ENCODE measurements around the gene DPH7.
"Not testable (repeated sequence)": the region's sequence is repeated elsewhere in the genome, so short reads cannot be mapped to it uniquely, and the experiment has no call there.

The DPH7 gene

DNA sequence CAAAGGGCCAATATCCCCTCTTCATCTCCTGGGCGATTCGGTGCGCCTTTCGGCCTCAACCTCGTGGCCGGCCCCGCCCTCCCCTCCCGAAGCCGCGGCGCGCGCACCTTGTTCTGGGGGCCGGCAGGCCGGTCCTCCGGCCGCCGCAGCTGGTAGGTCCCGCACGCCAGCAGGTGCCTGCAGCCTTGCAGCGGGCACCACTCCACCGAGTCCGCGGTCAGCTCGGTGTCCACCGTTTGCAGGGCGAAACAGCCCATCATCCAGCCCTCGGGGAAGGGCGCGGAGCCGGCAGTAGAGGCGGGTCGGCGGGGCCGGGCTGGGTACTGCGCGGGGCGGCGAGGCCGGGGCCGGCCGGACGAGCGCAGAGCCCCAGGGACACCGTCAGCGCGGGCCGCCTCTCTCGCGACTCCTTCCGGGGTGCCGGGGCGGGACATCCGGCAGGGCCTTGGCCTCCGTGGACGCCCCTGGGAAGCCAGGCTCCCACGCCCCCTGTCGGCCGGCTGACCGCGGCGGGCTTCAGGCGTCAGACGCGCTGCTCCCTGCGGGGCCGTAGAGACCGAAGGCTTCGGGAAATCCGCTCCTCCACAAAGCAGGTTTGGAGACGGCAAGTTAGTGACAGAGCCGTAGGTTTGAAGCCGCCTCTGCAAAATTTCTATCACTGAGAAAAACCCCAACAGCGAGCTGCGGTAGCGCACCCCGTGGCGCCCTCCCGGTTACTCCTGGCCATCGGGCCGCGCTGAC, at the start of gene DPH7:
Gene DPH7, minus strand, starts transcription at position 408 of the 741 bp plus-strand sequence. Its CDS starts 148 bp downstream, at position 260.
- no peak for FAIRE-seq

DNA sequence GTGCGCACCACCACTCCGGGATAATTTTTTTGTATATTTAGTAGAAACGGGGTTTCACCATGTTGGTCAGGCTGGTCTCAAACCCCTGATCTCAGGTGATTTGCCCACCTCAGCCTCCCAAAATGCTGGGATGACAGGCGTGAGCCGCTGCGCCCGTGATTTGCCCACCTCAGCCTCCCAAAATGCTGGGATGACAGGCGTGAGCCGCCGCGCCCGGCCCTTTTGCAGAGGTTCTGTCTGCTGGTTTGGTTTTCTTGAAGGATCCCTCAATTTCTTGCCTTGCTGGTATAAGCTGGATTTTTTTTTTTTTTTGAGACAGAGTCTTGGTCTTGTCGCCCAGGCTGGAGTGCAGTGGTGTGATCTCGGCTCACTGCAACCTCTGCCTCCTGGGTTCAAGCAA, 48.7 kb upstream of the DPH7 start:
- not testable (repeated sequence) for FAIRE-seq

DNA sequence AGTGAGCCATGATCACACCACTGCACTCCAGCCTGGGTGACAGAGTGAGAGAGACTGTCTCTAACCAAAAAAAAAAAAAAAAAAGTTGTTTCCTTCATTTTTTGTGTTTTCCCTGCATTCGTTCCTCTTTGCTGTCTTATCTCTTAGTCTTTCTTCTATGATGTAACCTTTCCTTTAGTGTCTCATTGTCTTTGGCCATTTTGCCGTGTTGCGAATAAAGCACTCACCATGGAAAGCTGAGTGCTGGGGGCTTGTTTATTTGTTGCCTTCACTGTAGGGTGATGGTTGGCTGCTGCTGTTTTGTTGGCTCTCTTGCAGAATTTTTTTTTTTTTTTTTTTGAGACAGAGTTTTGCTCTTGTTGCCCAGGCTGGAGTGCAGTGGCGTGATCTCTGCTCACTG, 47.7 kb upstream of the DPH7 start:
- FAIRE-seq, result no peak

DNA sequence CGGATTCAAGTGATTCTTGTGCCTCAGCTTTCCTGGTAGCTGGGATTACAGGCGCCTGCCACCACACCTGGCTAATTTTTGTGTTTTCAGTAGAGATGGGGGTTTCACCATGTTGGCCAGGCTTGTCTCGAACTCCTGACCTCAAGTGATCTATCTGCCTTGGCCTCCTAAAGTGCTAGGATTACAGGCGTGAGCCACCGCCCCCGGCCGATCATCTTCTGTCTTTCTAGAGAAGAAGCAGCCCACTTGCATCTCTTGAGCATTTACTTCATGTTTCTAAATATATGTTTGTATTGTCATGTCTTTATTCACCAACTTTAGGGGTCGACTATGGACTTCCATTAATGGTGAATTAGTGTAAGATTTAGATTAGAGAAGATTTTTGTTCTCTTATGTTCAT, 43.5 kb upstream of the DPH7 start:
- FAIRE-seq, result not testable (repeated sequence)

DNA sequence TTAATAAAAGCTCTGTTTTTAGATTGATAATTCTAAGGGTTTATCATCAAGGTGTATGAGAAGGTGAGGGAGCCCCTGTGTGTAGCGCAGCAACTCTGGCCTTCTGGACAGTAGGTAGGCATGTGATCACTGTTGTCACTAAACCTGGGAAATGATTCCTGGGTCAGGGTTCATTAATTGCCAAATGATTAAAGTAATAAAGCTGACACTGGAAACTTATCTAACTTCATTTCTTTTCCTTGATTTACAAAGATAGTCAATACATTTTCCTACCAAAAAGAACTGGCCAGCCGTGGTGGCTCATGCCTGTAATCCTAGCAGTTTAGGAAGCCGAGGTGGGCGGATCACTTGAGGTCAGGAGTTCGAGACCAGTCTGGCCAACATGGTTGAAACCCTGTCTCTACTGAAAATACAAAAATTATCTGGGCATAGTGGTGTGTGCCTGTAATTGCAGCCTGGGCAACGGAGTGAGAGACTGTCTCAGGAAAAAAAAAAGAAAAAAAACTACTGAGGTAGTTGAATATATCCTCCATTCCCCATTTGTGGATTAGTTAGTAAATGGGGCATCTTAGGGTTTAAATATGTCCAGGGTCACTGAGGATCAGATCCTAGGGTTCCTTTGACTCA, 42.5 kb upstream of the DPH7 start:
- FAIRE-seq, result no peak

DNA sequence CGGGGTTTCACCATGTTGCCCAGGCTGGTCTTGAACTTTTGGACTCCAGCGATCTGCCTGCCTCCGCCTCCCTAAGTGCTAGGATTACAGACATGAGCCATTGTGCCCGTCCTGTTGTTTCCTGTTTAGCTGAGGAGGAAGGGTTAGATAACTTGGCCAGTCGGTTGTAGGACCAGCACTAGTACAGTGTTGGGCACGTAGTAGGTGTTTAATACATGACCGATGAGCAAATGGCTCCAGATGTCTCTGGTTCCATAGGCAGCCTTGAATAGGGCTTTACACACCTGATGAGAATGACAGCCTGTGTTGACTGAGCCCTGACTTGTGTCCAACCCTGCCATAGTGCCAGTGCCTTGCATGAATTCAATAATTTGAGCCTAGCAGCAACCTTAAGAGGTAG, 41.9 kb upstream of the DPH7 start:
- no peak for FAIRE-seq

DNA sequence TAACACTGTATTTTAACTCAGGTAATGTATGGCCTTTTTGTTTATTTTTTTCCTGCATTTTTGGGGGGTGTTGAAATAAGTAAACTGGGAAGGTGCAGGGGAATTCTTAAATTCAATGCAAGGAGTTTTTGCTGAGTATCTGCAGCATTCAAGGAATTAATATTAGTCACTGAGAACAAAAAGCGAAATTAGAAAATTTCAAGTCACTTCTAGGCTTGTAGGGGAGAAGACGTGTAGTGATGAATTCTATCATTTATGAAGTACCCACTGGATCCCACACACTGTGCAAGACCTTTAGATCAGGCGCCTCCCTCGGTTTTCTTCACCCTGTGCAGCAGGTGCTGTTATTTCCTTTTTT, 41.3 kb upstream of the DPH7 start:
- FAIRE-seq, result no peak

DNA sequence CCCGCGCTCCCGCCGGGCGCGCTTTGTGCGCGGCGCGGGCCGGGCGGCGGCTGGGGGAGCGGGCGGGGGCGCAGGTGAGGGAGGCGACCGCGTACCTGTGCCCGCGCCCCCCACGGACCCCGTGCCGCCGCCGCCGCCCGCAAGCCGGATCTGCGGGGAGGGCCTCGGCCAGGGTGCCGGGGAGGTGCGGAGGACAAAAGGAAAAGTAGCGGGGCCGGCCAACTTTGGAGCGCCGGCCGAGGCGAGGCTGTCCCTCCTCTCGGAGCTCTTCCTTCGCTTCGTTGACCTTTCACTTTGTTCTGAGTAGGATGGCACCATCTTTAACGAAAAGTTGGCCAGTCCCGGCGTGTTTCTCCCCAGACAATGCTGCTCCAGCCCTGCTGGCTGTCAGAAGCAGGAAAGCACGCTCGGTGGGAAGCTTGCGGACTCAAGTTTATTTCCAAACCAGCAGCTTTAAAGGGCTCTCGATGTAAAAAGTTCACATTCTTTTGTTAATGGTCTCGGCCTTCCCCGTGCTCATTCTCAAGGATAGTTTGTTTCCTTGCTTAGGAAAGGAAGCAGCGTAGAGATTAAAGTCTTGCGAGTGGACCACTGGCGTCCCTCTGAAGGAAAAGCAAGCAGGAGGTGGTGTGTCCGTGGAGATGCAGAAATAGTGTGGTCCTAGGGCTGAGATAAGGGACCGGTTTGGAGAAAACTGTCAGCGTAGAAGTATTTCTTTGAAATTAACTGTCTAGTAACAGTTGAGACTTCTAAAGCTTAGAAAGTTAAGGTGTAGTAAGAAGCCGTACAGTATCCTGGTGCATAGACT, 40.7 kb upstream of the DPH7 start:
- FAIRE-seq, result no peak

DNA sequence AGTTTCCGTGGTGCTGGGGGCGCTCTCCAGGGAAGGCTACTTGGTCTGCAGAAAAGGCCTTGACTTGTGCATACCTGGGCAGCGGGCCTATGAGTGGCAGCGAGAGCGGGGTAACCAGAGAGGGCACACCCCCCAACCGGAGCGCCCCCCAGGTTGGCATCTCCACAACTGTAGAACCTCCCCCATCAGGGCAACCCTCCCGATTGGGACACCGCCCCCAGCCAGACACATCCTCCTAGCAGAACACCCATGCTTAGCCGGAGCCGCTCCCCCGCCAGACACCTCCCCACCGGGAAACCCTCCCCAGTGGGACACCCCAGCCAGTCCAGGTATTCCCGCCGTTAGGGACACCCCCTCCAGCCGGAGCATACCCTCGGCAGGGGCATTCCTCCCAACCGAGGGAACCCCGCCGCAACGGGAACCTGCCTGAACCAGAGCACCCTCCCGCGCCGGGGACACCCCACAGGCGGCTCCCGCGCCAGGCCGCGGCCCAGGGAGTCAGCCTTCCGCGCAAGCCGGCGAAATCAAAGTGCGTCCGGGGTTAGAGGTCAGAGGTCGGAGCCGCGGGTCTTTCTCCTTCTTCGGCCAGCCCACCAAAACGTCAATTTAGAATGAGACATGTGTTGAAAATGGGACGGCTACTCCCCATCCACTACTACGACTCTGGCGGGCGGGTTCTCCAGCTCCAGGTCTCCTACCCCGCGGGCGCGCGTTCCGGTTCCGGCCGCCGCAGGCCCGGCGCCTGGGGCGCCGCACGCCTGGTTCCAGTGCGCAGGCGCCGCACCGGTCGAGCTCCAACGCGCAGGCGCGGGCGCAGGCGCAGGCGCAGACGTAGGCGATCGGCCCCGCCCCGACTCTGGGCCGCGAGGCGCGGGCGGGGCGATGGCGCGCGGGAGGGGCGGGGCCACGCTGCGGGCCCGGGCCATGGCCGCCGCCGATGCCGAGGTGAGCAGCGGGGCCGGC, 39.7 kb upstream of the DPH7 start, which contains the start of gene EHMT1:
Gene EHMT1, plus strand, starts transcription at position 901 of the 963 bp plus-strand sequence. Its CDS starts 24 bp downstream, at position 925.
- FAIRE-seq, result no peak

DNA sequence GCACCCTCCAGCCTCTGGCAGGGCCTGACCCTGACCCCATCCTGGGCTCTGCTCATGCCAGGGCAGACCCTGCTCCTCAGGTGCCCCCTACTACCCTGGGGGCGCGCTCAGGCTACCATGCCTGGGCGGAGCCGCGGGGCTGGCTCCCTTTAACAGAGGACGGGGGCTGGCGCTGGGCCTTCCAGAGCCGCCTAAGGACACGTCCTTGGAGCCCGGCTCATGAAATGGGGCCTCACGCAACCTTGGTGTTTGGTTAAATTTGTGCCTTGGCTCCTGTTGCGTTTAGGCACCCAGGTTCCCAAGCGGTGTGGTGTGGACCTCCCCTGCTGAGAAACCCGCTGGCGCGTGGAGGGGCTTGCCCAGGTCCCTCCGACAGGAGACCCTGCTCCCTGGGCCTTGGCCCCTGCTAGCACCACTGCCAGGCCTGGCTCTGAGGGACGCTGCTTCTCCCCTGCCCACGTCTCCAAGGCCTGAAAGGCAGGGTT, 36.7 kb upstream of the DPH7 start:
- FAIRE-seq, result no peak

DNA sequence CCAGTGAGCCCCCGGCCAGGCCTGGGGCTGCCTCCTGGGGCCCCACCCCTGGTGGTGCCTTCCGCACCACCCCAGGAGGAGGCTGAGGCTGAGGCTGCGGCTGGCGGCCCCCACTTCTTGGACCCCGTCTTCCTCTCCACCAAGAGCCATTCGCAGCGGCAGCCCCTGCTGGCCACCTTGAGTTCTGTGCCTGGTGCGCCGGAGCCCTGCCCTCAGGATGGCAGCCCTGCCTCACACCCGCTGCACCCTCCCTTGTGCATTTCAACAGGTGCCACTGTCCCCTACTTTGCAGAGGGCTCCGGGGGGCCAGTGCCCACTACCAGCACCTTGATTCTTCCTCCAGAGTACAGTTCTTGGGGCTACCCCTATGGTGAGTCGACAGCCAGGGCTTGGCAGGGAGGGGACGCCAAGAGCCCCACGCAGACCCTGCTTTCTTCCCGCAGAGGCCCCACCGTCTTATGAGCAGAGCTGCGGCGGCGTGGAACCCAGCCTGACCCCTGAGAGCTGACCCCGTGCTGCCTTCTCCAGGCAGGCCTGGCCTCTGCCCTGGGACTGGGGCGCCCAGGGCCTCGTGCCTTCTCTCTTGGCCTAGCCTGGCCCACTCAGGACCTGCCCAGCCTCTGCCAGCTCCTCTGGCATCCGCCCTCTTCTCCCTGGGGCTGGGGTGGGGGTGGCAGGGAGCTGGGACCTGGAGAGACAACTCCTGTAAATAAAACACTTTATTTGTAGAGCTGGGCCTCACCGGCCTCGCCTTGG, 36.1 kb upstream of the DPH7 start:
- no peak for FAIRE-seq

DNA sequence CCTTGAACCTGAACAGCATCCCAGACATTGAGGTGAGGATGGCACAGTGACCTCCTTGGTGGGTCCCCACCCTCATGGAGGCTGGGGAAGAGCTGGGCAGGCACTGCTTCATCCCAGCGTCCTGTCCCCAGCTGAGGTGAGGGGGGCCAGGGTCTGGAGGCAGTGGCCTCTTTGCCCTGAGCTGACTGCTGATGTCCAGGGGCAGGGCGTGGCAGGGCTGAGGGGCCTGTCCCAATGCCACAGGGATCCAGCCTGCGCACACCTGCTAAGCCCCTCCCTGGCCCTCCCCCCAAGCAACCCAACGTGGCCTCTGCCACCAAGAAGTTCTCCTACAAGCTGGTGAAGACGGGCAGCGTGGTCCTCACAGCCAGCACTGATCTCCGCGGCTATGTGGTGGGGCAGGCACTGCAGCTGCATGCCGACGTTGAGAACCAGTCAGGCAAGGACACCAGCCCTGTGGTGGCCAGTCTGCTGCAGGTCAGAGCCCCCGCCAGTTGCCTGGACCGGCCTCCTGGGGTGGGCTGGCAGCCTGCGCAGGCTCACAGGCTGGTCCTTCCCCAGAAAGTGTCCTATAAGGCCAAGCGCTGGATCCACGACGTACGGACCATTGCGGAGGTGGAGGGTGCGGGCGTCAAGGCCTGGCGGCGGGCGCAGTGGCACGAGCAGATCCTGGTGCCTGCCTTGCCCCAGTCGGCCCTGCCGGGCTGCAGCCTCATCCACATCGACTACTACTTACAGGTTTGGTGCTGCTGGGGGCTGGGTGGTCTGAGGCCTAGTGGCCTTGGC, 35.2 kb upstream of the DPH7 start:
- no peak for FAIRE-seq

DNA sequence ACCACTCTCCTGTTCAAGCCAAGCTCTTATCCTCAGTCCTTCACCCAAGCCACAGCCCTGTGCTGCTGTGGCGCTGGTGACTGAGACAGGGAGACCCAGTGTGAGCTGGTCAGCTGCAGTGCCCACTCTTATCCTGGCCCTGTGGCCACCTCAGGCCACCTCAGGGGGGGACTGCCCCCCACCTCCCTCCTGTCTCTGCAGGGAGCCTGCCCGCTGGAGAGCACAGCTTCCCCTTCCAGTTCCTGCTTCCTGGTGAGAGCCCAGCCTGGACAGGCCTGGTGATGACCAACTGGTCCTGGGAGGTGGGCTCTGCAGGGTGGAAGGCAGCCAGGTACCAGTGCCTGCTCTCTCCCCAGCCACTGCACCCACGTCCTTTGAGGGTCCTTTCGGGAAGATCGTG, 34.5 kb upstream of the DPH7 start:
- no peak for FAIRE-seq

DNA sequence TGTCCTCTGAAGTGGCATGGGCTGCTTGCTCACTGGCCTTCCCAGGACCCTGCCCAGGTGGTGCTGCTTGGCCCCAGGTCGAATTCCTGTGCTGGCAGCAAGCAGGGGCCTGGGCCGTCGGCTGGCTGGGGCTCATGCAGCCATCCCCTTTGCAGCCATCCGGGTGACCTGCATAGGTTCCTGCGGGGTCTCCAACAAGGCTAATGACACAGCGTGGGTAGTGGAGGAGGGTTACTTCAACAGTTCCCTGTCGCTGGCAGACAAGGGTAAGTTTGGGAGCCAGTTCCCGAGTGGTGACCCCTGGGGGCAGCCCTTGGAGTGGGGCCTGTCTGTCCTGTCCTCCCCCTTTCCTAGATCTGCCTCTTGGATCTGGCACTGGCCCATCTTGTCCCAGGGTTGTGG, 34.0 kb upstream of the DPH7 start:
- FAIRE-seq, result no peak

DNA sequence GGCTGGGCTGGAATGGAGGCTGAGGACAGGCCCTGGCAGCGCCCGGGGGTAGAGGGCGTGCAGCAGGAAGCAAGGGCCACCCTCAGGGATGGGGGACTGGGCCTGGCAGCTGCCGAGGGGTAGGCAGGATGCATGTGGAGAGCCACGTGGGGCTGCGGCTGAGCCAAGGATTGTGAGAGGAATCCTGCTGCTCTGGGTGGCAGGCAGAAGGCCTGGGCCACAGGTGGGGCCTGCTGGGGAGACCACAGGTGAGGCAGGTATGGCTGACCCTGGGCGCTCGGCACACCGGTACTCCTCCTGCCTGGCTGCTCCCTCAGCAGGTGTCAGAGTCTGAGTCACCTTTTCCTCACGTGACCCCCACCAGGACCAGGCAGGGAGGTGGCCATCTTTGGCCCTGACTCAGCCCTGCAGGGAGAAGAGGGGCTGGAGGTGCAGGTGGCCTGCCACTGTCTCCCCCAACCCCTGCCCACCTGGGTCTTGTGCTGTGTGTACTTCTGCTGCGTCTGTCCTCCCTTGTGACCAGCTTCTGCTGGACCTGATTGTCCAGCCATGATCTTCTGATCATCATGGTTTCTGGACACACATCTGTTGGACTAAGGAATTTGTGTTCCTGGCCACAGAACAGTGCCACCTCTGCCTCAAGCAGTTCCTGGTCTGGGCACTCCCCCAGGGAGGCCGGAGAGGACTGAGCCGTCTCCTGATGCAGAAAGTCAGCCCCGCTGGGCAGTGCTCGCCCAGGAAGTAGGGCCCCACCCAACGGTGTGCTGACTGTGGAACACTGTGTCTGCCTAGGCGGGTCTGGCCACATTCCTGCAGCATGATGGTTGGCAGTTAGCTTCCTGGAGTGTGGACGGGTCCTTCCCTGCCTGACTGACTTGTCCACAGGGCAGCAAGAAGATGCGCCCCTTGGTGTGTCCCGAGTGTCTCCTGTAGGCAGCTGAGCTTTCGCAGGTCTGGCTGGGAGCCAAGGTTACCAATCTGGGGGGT, 33.2 kb upstream of the DPH7 start:
- no peak for FAIRE-seq

DNA sequence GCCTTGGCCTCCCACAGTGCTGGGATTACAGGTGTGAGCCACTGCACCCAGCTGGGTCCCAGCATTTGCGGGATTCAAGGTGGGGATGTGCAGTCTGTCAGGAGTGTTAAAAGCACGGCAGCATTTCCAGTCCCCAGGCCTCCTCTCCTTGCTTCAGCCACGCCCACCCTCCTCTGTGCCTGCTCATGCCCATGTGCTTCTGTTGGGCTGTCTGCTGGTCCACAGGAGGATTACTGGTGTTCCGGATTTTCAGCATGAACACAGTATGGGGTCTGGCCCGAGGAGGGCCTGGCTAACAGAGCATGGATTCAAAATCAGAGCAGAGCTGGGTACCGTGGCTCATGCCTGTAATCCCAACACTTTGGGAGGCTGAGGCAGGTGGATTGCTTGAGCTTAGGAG, 32.2 kb upstream of the DPH7 start:
- no peak for FAIRE-seq

DNA sequence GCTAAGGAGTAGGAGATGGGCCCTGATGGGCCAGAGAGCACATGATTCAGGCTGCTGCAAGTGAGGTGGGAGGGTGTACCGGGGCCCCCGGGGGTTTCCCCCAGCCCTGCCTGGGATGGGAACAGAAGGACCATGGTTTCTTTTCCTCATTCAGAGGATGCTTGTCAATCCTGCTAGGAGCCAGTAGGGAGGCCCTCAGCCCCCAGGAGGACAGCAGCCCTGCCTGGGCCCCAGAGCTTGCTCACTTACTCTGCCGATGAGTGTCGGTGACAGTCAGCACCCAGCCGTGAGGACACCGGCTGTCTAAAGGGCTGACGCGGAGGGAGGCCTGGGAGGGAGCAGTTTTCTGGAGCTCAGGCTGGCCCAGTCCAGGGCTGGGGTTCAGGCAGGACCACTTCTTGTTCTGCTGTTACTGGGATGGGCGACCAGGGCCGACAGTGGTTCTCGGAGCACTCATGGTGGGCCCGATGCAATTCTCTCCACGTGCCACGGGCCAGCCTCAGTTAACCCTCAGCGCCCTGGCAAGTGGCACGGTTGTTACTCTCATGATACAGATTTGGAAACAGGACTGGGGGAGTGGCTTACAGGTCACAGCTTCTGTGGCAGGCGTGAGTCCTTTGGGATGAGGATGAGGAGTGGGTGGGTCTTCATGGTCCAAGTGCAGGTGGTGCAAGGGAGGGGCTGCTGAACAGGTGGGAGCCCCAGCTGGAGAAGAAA, 28.6 kb upstream of the DPH7 start:
- FAIRE-seq, result no peak

DNA sequence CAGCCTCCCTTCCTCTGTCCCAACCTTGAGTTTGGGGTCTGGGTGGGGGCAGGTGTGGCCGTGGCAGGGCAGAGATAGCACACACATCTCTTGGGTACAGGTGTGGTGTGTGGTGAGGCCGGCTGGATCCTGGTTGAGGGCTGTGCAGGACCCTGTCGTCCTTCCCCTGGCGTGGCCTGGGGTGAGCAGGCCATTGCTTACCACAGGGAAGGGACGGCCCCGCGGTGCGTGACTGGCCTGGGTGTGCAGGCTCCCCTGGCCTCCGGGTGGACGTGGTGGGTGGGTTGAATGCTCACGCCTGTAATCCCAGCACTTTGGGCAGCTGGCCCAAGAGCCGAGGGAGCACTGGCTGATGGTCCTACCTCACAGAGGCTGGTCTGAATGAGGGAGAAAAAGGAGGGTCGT, 28.0 kb upstream of the DPH7 start:
- no peak for FAIRE-seq

Measured in endometrium (tissue), 2 donors.